Endothelial cell of umbilical vein (primary cell): Measurements from ENCODE around the gene MT2A. TPM values are rescaled to one million over a fixed set of nuclear protein-coding genes. Genes with fewer than 3 reads are reported as not detected.

Experiments used
- BruUV-seq: library from RNA; stranded (reverse); fragments of 400-500 nt; replicated peaks from 2 replicates; lab custom pipeline; 2021; lab: Mats Ljungman, UMichigan
- CTCF ChIA-PET: fragments of 300-600, 350-600 bp; sonication (Branson Sonifier 250); formaldehyde crosslinking; loops from one replicate; lab custom pipeline; 2021; ENCODE audit warnings: antibody characterized with exemption, inconsistent platforms; lab: Charles Lee
- POLR2A ChIA-PET: fragments of 300-600, 350-600 bp; sonication (Branson Sonifier 250); formaldehyde crosslinking; loops from one replicate; lab custom pipeline; 2021; ENCODE audit warnings: antibody characterized with exemption, inconsistent platforms; lab: Charles Lee
- DNase-seq: peaks from one replicate; pipeline ENCODE4 v3.0.0-alpha.2; 2011; ENCODE audit warnings: low read depth, low spot score
- FAIRE-seq: peaks from 2 replicates; lab custom pipeline; 2011; peaks lifted over from hg19 to GRCh38; lab: Jason Lieb, UNC
- H2AFZ ChIP-seq: 2 replicates; pipeline ENCODE4 v1.6.0; 2012; ENCODE audit warnings: low read depth, low read length, control low read depth, inconsistent platforms
- H3K27ac ChIP-seq: 2 replicates; pipeline ENCODE4 v1.5.1; 2011; ENCODE audit warnings: low read depth, mild to moderate bottlenecking, control low read depth, low read length, moderate library complexity; ENCODE audit not compliant: insufficient read depth
- H3K27me3 ChIP-seq, 2 experiments: 2 replicates each; pipeline versions ENCODE4 v1.6.0 to v1.6.1; 2011; ENCODE audit warnings: low read length in 2 of 2, mixed read lengths in 1 of 2; ENCODE audit not compliant: control insufficient read depth in 2 of 2, insufficient read depth in 2 of 2
- H3K36me3 ChIP-seq, 2 experiments: 2 replicates in 1 of 2; 3 replicates in 1 of 2; pipeline ENCODE4 v1.5.1; 2011; ENCODE audit warnings: low read length in 2 of 2, mild to moderate bottlenecking in 1 of 2, moderate library complexity in 1 of 2; ENCODE audit not compliant: control insufficient read depth in 2 of 2, insufficient read depth in 2 of 2; ENCODE audit errors: extremely low read depth in 1 of 2
- H3K4me1 ChIP-seq: 3 replicates; pipeline ENCODE4 v1.5.1; 2011; ENCODE audit warnings: mild to moderate bottlenecking, low read length; ENCODE audit not compliant: control insufficient read depth, insufficient read depth; ENCODE audit errors: extremely low read depth
- H3K4me2 ChIP-seq: 2 replicates; pipeline ENCODE4 v1.6.1; 2011; ENCODE audit warnings: low read length, control low read depth, mixed read lengths; ENCODE audit not compliant: insufficient read depth
- H3K4me3 ChIP-seq, 3 experiments: fragments of 200-600 bp in 1 of 3; sonication (generic), shearing (Covaris generic) in 1 of 3; replicated peaks in 1 of 3; 2 replicates each; pipeline ENCODE4 v1.5.1; 2011 to 2016; ENCODE audit warnings: control low read depth in 3 of 3, low read length in 3 of 3, mild to moderate bottlenecking in 2 of 3, inconsistent platforms in 1 of 3, low read depth in 1 of 3, moderate library complexity in 1 of 3; ENCODE audit not compliant: insufficient read depth in 1 of 3
- H3K79me2 ChIP-seq: 2 replicates; pipeline ENCODE4 v1.6.0; 2012; ENCODE audit warnings: low read length, inconsistent platforms; ENCODE audit not compliant: control insufficient read depth, insufficient read depth
- H3K9ac ChIP-seq: replicated peaks from 2 replicates; pipeline ENCODE3; 2011; ENCODE audit warnings: low read length, control low read depth; ENCODE audit not compliant: insufficient read depth; ENCODE audit errors: extremely low read depth
- H3K9me1 ChIP-seq: replicated peaks from 3 replicates; pipeline ENCODE4 v1.6.0; 2011; ENCODE audit warnings: mild to moderate bottlenecking, low read length; ENCODE audit not compliant: control insufficient read depth, insufficient read depth; ENCODE audit errors: extremely low read depth
- H3K9me3 ChIP-seq: replicated peaks from 2 replicates; pipeline ENCODE4 v1.5.1; 2012; ENCODE audit warnings: low read length, inconsistent platforms; ENCODE audit not compliant: control insufficient read depth, insufficient read depth
- H4K20me1 ChIP-seq: replicated peaks from 2 replicates; pipeline ENCODE3; 2011; ENCODE audit warnings: mild to moderate bottlenecking, low read length; ENCODE audit not compliant: control insufficient read depth, insufficient read depth; ENCODE audit errors: extremely low read depth
- EZH2 ChIP-seq: IDR thresholded peaks from 2 replicates; pipeline ENCODE4 v1.6.1; 2012; ENCODE audit warnings: borderline replicate concordance, low read depth, mild to moderate bottlenecking, moderate library complexity, low read length, inconsistent platforms; ENCODE audit not compliant: severe bottlenecking
- FOS ChIP-seq: IDR thresholded peaks from 2 replicates; pipeline ENCODE4 v1.6.1; 2011; ENCODE audit warnings: mild to moderate bottlenecking, low read length, moderate library complexity, borderline replicate concordance; ENCODE audit not compliant: insufficient read depth
- GATA2 ChIP-seq: IDR thresholded peaks from 2 replicates; pipeline ENCODE4 v1.7.0; 2011; ENCODE audit warnings: low read depth, mild to moderate bottlenecking, moderate library complexity, mixed read lengths, low read length; ENCODE audit not compliant: insufficient read length, insufficient read depth
- JUN ChIP-seq: IDR thresholded peaks from 2 replicates; pipeline ENCODE4 v1.6.1; 2011; ENCODE audit warnings: borderline replicate concordance, low read depth; ENCODE audit not compliant: insufficient read length, insufficient read depth
- MYC ChIP-seq: IDR thresholded peaks from one replicate; pipeline ENCODE4 v1.6.1; 2011; ENCODE audit warnings: mild to moderate bottlenecking, low read depth, low read length
- POLR2A ChIP-seq: IDR thresholded peaks from 2 replicates; pipeline ENCODE4 v1.6.1; 2012; ENCODE audit warnings: low read depth, mild to moderate bottlenecking, control low read depth, low read length
- POLR2AphosphoS5 ChIP-seq: IDR thresholded peaks from 2 replicates; pipeline ENCODE4 v1.6.1; 2012; ENCODE audit warnings: low read depth, mild to moderate bottlenecking, control low read depth, low read length, moderate library complexity; ENCODE audit not compliant: insufficient read depth
- dilution Hi-C: fragments of 300-500 bp; cut with MboI; formaldehyde crosslinking; loops from one replicate; pipeline ENCODE4 v1.15.0; 2019; ENCODE audit warnings: low sequenced_read_pairs; ENCODE audit not compliant: extremely low pct_ligation_motif_present
- intact Hi-C: fragments of 100-400 bp; cut with micrococcal nuclease; formaldehyde crosslinking; loops from one replicate; pipeline ENCODE4 v1.10.0; 2022
- polyA plus RNA-seq, 4 experiments: library from polyadenylated mRNA; depleted of rRNA in 3 of 4; stranded (reverse) in 3 of 4; unstranded in 1 of 4; fragments of >200 nt; gene quantifications; 2 replicates each; pipeline versions ENCODE4 v1.2.1 to v1.2.3, GENCODE V29; 2011 to 2012; ENCODE audit warnings: missing spikeins in 1 of 4
- total RNA-seq: library from RNA; stranded (reverse); gene quantifications from 2 replicates; pipeline ENCODE4 v1.2.3, GENCODE V29; 2021
- TF ChIP-seq, protein P1 (sequence below): IDR thresholded peaks from 2 replicates; pipeline ENCODE4 v1.6.1; 2011; ENCODE audit not compliant: insufficient read depth, insufficient read length
- TF ChIP-seq, protein P2 (sequence below), 2 donors: IDR thresholded peaks; 1 replicate in 1 of 2; 2 replicates in 1 of 2; pipeline ENCODE4 v1.5.1; 2011; ENCODE audit warnings: low read length in 2 of 2, mild to moderate bottlenecking in 2 of 2, moderate library complexity in 2 of 2, control low read depth in 1 of 2, inconsistent platforms in 1 of 2, low read depth in 1 of 2; ENCODE audit not compliant: insufficient read depth in 1 of 2; ENCODE audit errors: extremely low read depth in 1 of 2

MT2A gene
- total and polyA plus RNA-seq, 2 donors (not counting 3 experiments of a cell fraction or from before 2014, with no cell fraction given), result 276 to 1,337 TPM

DNA sequence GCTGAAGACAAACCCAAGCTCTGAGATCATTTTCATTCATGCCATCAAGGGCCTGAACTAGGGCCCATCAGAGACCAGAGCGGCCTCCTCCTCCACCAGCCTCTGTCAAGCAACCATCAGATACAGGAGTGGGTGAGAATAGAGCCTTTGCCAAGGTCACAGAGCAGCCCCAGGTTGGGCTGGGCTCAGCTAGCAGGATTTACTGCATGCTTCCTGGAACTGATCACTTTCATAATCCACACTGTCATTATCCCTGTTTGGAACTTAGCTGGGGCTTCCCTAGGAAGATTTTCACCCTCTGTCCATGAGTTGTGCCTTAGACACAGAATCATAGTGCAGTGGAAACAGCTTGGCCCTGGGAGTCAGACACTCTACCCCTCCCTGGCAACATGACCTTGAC, 38.4 kb upstream of the MT2A start:
- no peak overlapping the region for H3K4me2 ChIP-seq
- no peaks in the 10 kb centered on the region for H4K20me1 ChIP-seq
- BruUV-seq, result no TSS peak
- FAIRE-seq, result no peak
- no peak overlapping the region for H3K27ac ChIP-seq
- no peak overlapping the region for H3K4me3 ChIP-seq
- no peak for DNase-seq
- dilution Hi-C loops (no loop called here), intact Hi-C loops (no loop called here)
- H3K4me1 ChIP-seq, result no peaks in the 10 kb centered on the region
- no peak for TF ChIP-seq EZH2
- no peak for TF ChIP-seq MYC
- TF ChIP-seq JUN, result no peak
- no peak for TF ChIP-seq FOS
- TF ChIP-seq GATA2, result no peak
- no peak for TF ChIP-seq POLR2AphosphoS5
- TF ChIP-seq, protein P1, sequence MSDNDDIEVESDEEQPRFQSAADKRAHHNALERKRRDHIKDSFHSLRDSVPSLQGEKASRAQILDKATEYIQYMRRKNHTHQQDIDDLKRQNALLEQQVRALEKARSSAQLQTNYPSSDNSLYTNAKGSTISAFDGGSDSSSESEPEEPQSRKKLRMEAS, result no peak
- TF ChIP-seq, protein P2, sequence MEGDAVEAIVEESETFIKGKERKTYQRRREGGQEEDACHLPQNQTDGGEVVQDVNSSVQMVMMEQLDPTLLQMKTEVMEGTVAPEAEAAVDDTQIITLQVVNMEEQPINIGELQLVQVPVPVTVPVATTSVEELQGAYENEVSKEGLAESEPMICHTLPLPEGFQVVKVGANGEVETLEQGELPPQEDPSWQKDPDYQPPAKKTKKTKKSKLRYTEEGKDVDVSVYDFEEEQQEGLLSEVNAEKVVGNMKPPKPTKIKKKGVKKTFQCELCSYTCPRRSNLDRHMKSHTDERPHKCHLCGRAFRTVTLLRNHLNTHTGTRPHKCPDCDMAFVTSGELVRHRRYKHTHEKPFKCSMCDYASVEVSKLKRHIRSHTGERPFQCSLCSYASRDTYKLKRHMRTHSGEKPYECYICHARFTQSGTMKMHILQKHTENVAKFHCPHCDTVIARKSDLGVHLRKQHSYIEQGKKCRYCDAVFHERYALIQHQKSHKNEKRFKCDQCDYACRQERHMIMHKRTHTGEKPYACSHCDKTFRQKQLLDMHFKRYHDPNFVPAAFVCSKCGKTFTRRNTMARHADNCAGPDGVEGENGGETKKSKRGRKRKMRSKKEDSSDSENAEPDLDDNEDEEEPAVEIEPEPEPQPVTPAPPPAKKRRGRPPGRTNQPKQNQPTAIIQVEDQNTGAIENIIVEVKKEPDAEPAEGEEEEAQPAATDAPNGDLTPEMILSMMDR (IDR thresholded peaks at IDR 0.05; ENCODE audit: extremely low read depth in 1 of 2, insufficient read depth in 1 of 2, low read depth in 1 of 2, low read length in 2 of 2), result no peak
- TF ChIP-seq POLR2A, result no peak
- H3K9me1 ChIP-seq, result no peaks in the 10 kb centered on the region
- H3K27me3 ChIP-seq, result peaks cover 7 to 12% of the 10 kb centered on the region in 2 experiments
- ChIA-PET CTCF (interaction anchor here (1.4 kb wide), 1 partner anchor 132 kb away, joined by 4 read pairs; no protein-coding TSS in a partner anchor), POLR2A (no interaction called here)
- H3K79me2 ChIP-seq, result no peaks in the 10 kb centered on the region
- H2AFZ ChIP-seq, result no peak overlapping the region
- no peaks in the 10 kb centered on the region for H3K9me3 ChIP-seq
- no peaks in the 10 kb centered on the region for H3K36me3 ChIP-seq
- no peak overlapping the region for H3K9ac ChIP-seq
